HCT116 (cell line): ENCODE measurements around the gene TUBB4B. TPM values are rescaled to one million over a fixed set of nuclear protein-coding genes. Genes with fewer than 3 reads are reported as not detected.

ENCODE experiments used
- ATAC-seq: fragments of 200-7000 bp; cut with Tn5 transposase; 2 replicates; pipeline ENCODE4 v1.9.1; 2020; ENCODE audit warnings: mild to moderate bottlenecking, moderate library complexity
- BruUV-seq: library from RNA; stranded (reverse); fragments of 400-500 nt; replicated peaks from 2 replicates; lab custom pipeline; 2021; lab: Mats Ljungman, UMichigan
- CTCF ChIA-PET: fragments of 300-600 bp; sonication (Branson Sonifier 250); formaldehyde crosslinking; loops from one replicate; lab custom pipeline; 2021; ENCODE audit warnings: antibody characterized with exemption; lab: Charles Lee
- POLR2A ChIA-PET: fragments of 300-600, 350-600 bp; sonication (Branson Sonifier 250); formaldehyde crosslinking; loops from one replicate; lab custom pipeline; 2021; ENCODE audit warnings: antibody characterized with exemption; lab: Charles Lee
- RAD21 ChIA-PET, 2 experiments: fragments of 300-600 bp; sonication (Branson Sonifier 250); formaldehyde crosslinking; loops; one replicate each; lab custom pipeline; 2023; ENCODE audit warnings: low total read pairs in 2 of 2; ENCODE audit not compliant: uncharacterized antibody in 2 of 2, unreplicated experiment in 2 of 2, low non-redundant PET in 1 of 2; lab: Charles Lee
- DNase-seq: peaks from one replicate; pipeline ENCODE4 v3.0.0-alpha.2; 2010; ENCODE audit warnings: low read depth, low spot score
- H2AFZ ChIP-seq: fragments of 200-600 bp; shearing (Covaris generic), sonication (generic); 2 replicates; pipeline ENCODE4 v1.6.1; 2017; ENCODE audit warnings: low read depth, mixed run types, mixed read lengths, antibody characterized with exemption, low read length; ENCODE audit not compliant: poor library complexity, severe bottlenecking
- H3K27ac ChIP-seq: 2 replicates; pipeline ENCODE4 v1.5.1; 2012; ENCODE audit warnings: low read depth, low read length
- H3K27me3 ChIP-seq: fragments of 200-600 bp; sonication (generic); 2 replicates; pipeline ENCODE4 v1.6.1; 2016; ENCODE audit warnings: mixed run types, low read length, mixed read lengths; ENCODE audit not compliant: insufficient read depth
- H3K36me3 ChIP-seq, 2 experiments: fragments of 200-500 bp in 1 of 2; fragments of 200-600 bp in 1 of 2; sonication (Bioruptor generic) in 1 of 2; sonication (generic) in 1 of 2; 2 replicates each; pipeline versions ENCODE4 v1.5.1 to v1.6.1; 2014 to 2016; ENCODE audit warnings: low read length in 2 of 2, inconsistent platforms in 1 of 2, mixed read lengths in 1 of 2, mixed run types in 1 of 2; ENCODE audit not compliant: insufficient read depth in 2 of 2, control insufficient read depth in 1 of 2
- H3K4me1 ChIP-seq, 2 experiments: fragments of 200-600 bp in 1 of 2; sonication (generic) in 1 of 2; 2 replicates each; pipeline versions ENCODE4 v1.5.1 to v1.6.1; 2012 to 2017; ENCODE audit warnings: low read length in 2 of 2, inconsistent platforms in 1 of 2, mild to moderate bottlenecking in 1 of 2, mixed read lengths in 1 of 2, mixed run types in 1 of 2, moderate library complexity in 1 of 2; ENCODE audit not compliant: insufficient read depth in 2 of 2, control insufficient read depth in 1 of 2
- H3K4me2 ChIP-seq: fragments of 200-600 bp; sonication (generic); 2 replicates; pipeline ENCODE4 v1.6.1; 2017; ENCODE audit warnings: mixed run types, low read length, mixed read lengths
- H3K4me3 ChIP-seq, 2 experiments: fragments of 200-600 bp in 1 of 2; sonication (generic) in 1 of 2; replicated peaks in 1 of 2; 2 replicates each; pipeline ENCODE4 v1.5.1; 2011 to 2016; ENCODE audit warnings: low read length in 2 of 2, control low read depth in 1 of 2, low read depth in 1 of 2, mild to moderate bottlenecking in 1 of 2, mixed read lengths in 1 of 2, mixed run types in 1 of 2
- H3K79me2 ChIP-seq: fragments of 200-600 bp; sonication (generic); 2 replicates; pipeline ENCODE4 v1.6.1; 2017; ENCODE audit warnings: mild to moderate bottlenecking, mixed run types, low read length, moderate library complexity, mixed read lengths; ENCODE audit not compliant: insufficient read depth
- H3K9ac ChIP-seq: fragments of 200-600 bp; sonication (generic); 2 replicates; pipeline ENCODE4 v1.6.1; 2016; ENCODE audit warnings: low read length, mixed read lengths
- H3K9me2 ChIP-seq: fragments of 200-600 bp; sonication (generic), shearing (Covaris generic); 2 replicates; pipeline ENCODE4 v1.6.1; 2017; ENCODE audit warnings: mixed run types, mild to moderate bottlenecking, moderate library complexity; ENCODE audit not compliant: insufficient read depth
- H3K9me3 ChIP-seq, 2 experiments: fragments of 200-500 bp in 1 of 2; fragments of 200-600 bp in 1 of 2; sonication (Bioruptor generic) in 1 of 2; sonication (generic) in 1 of 2; 2 replicates each; pipeline ENCODE4 v1.6.1; 2014 to 2017; ENCODE audit warnings: low read length in 2 of 2, mixed read lengths in 2 of 2, inconsistent platforms in 1 of 2, low read depth in 1 of 2, mild to moderate bottlenecking in 1 of 2, mixed run types in 1 of 2, moderate library complexity in 1 of 2; ENCODE audit not compliant: control insufficient read depth in 1 of 2, insufficient read depth in 1 of 2
- H4K20me1 ChIP-seq: fragments of 200-600 bp; sonication (generic), shearing (Covaris generic); 2 replicates; pipeline ENCODE4 v1.6.1; 2017; ENCODE audit warnings: mixed run types, mild to moderate bottlenecking, moderate library complexity; ENCODE audit not compliant: insufficient read depth
- CBX3 ChIP-seq: IDR thresholded peaks from 2 replicates; pipeline ENCODE4 v1.6.1; 2012; ENCODE audit warnings: low read depth
- EGR1 ChIP-seq: IDR thresholded peaks from 2 replicates; pipeline ENCODE4 v1.6.1; 2012; ENCODE audit warnings: low read depth
- EZH2 ChIP-seq: fragments of 200-600 bp; sonication (generic); IDR thresholded peaks from 2 replicates; pipeline ENCODE4 v1.6.1; 2017; ENCODE audit warnings: antibody characterized with exemption, mixed run types
- FOSL1 ChIP-seq: IDR thresholded peaks from 2 replicates; pipeline ENCODE4 v1.6.1; 2012; ENCODE audit warnings: low read depth
- POLR2A ChIP-seq: IDR thresholded peaks from 2 replicates; pipeline ENCODE4 v1.7.0; 2011; ENCODE audit warnings: borderline replicate concordance; ENCODE audit not compliant: insufficient read depth, insufficient read length; ENCODE audit errors: extremely low read depth
- POLR2AphosphoS5 ChIP-seq: IDR thresholded peaks from 2 replicates; pipeline ENCODE4 v1.6.1; 2011; ENCODE audit warnings: mild to moderate bottlenecking, low read depth, low read length, moderate library complexity
- YY1 ChIP-seq: IDR thresholded peaks from 2 replicates; pipeline ENCODE4 v1.6.1; 2011; ENCODE audit warnings: low read length, low read depth, moderate library complexity, mild to moderate bottlenecking; ENCODE audit not compliant: insufficient replicate concordance; ENCODE audit errors: extremely low read depth
- ZFX ChIP-seq: fragments of 450-650 bp; IDR thresholded peaks from 2 replicates; pipeline ENCODE4 v1.6.1; 2017
- ZNF274 ChIP-seq: fragments of 200-500 bp; sonication (Bioruptor generic); IDR thresholded peaks from 2 replicates; pipeline ENCODE4 v1.6.1; 2014; ENCODE audit warnings: mild to moderate bottlenecking, low read depth, low read length, inconsistent platforms
- intact Hi-C: fragments of 100-400 bp; cut with micrococcal nuclease; formaldehyde crosslinking; loops from 2 replicates; pipeline ENCODE4 v1.10.0; 2022
- total RNA-seq: library from RNA; stranded (reverse); gene quantifications from one replicate; pipeline ENCODE4 v1.2.1, GENCODE V29; 2021; ENCODE audit not compliant: unreplicated experiment
- TF ChIP-seq, protein P1 (sequence below): IDR thresholded peaks from 2 replicates; pipeline ENCODE4 v1.6.1; 2012
- TF ChIP-seq, protein P2 (sequence below), 3 experiments: fragments of 200-600 bp in 1 of 3; sonication (generic) in 1 of 3; IDR thresholded peaks in 2 of 3; conservative IDR thresholded peaks in 1 of 3; 2 replicates each; pipeline ENCODE4 v1.5.1; 2012 to 2017; ENCODE audit warnings: low read depth in 2 of 3, low read length in 2 of 3, antibody characterized with exemption in 1 of 3, borderline replicate concordance in 1 of 3, control low read depth in 1 of 3, mild to moderate bottlenecking in 1 of 3, mixed read lengths in 1 of 3, mixed run types in 1 of 3, moderate library complexity in 1 of 3; ENCODE audit not compliant: insufficient read depth in 1 of 3

Gene TUBB4B
- total RNA-seq, 1 experiment from 2014 or later = 502 TPM

DNA sequence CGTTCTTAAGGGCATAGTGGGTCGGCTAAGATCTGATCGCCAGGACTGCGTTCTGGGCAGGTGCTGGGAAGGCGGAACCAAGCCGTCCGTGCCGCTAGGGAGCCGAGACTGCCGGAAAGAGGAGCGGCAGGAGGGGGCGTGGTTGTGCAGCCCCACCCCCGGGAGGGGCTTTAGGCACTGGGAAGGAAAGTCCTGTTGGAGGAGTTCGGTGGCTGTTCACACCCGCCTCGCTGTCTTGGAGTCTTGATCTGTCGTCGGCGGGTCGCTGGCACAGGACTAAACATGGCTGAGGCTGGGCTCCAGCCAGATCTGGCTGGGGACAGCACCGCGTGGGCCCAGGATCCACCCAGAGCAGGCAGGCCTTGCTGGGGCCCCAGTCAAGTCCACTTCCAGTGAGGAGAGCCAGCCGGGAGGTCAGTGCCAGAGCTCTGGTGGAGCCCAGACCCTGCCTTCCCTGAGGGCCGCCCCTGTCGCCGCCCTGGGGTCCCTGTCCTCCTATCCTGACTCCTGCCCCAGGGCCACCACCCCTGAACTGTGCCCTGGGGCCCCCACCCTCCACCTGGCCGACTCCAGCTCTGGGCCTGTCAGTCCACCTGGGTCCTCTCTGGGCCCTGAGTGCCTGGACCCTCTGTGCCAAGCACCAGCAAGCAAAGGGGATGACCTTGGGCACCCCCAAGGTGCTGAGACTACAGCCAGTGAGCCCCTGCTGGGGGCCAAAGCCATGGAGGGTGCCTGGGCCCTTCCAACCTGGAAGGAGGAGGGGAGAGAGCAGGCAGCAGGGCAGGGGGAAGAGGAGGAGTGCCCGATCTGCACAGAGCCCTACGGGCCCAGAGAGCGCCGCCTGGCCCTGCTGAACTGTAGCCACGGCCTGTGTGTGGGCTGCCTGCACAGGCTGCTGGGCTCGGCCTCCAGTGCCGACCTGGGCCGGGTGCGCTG, 23.5 kb upstream of the TUBB4B start:
- ATAC-seq (peak; percentile 77), DNase-seq (peak; percentile 53)
- Histone ChIP-seq H3K4me1 (peaks cover 28 to 59% of the 10 kb centered on the region in 2 experiments), H3K4me3 (peak overlapping the region; percentile 45 to 46), H3K9ac (peak overlapping the region; percentile 52), H2AFZ (no peak overlapping the region), H3K9me3 (no peaks in the 10 kb centered on the region), H3K27me3 (no peaks in the 10 kb centered on the region), H3K4me2 (peak overlapping the region; percentile 77), H3K36me3 (no peaks in the 10 kb centered on the region), H3K9me2 (no peaks in the 10 kb centered on the region), H3K79me2 (no peaks in the 10 kb centered on the region), H4K20me1 (no peaks in the 10 kb centered on the region), H3K27ac (peak overlapping the region; percentile 94)
- BruUV-seq = TSS peak; percentile 34
- ChIA-PET CTCF (interaction anchor here (0.9 kb wide), 1 partner anchor 10 kb away, joined by 3 read pairs; the partner anchor contains the start of gene RNF224), RAD21 (no interaction called here), POLR2A (interaction anchor here (0.7 to 1.8 kb wide), 3 partner anchors 9 to 54 kb away, joined by 3 to 6 read pairs (median 5); partner anchors contain the start of gene RNF224)
- intact Hi-C loops = no loop called here
- TF ChIP-seq EGR1 (no peak), FOSL1 (no peak), ZNF274 (no peak), POLR2AphosphoS5 (peak; percentile 80), EZH2 (no peak), ZFX (0 out of 2 replicates have a peak, but pooled peaks have one; percentile 14), POLR2A (peak; percentile 34), YY1 (peak; percentile 25), CBX3 (no peak)
- TF ChIP-seq, protein P1, sequence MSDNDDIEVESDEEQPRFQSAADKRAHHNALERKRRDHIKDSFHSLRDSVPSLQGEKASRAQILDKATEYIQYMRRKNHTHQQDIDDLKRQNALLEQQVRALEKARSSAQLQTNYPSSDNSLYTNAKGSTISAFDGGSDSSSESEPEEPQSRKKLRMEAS = no peak
- TF ChIP-seq, protein P2, sequence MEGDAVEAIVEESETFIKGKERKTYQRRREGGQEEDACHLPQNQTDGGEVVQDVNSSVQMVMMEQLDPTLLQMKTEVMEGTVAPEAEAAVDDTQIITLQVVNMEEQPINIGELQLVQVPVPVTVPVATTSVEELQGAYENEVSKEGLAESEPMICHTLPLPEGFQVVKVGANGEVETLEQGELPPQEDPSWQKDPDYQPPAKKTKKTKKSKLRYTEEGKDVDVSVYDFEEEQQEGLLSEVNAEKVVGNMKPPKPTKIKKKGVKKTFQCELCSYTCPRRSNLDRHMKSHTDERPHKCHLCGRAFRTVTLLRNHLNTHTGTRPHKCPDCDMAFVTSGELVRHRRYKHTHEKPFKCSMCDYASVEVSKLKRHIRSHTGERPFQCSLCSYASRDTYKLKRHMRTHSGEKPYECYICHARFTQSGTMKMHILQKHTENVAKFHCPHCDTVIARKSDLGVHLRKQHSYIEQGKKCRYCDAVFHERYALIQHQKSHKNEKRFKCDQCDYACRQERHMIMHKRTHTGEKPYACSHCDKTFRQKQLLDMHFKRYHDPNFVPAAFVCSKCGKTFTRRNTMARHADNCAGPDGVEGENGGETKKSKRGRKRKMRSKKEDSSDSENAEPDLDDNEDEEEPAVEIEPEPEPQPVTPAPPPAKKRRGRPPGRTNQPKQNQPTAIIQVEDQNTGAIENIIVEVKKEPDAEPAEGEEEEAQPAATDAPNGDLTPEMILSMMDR (IDR thresholded peaks at IDR 0.05 in 2 of 3, conservative IDR thresholded peaks at IDR 0.05 in 1 of 3; ENCODE audit: borderline replicate concordance in 1 of 3, insufficient read depth in 1 of 3, low read depth in 2 of 3, low read length in 2 of 3) = no peak
